CD4-positive, alpha-beta T cell treated with Interleukin-17A for 1 hour (primary cell): ENCODE data around the gene PFKM.

Experiments used
- DNase-seq: peaks from one replicate; pipeline ENCODE4 v3.0.0-alpha.2; 2020

Gene PFKM

GRCh38 chr12:48157889-48158370, 38.8 kb downstream of the PFKM start:
- no peak for DNase-seq

DNA sequence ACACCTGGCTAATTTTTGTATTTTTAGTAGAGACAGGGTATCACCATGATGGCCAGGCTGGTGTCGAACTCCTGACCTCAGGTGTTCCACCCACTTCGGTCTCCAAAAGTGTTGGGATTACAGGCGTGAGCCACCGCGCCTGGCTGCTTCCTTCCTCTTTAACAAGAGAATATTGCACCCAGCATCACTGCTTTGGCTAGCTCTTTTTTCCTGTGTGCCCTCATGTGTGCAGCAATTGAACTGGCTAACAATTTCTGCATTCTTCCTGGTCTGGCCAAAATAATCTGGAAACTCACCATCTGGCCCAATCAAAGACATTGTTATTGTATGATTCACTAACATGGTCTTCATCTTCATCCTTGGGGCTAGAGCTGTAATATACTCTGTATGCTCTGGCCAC, 40.9 kb downstream of the PFKM start:
- no peak for DNase-seq

- DNase-seq: no peak
Measured at GRCh38 chr12:48160807-48161206, 41.6 kb downstream of the PFKM start.

DNA sequence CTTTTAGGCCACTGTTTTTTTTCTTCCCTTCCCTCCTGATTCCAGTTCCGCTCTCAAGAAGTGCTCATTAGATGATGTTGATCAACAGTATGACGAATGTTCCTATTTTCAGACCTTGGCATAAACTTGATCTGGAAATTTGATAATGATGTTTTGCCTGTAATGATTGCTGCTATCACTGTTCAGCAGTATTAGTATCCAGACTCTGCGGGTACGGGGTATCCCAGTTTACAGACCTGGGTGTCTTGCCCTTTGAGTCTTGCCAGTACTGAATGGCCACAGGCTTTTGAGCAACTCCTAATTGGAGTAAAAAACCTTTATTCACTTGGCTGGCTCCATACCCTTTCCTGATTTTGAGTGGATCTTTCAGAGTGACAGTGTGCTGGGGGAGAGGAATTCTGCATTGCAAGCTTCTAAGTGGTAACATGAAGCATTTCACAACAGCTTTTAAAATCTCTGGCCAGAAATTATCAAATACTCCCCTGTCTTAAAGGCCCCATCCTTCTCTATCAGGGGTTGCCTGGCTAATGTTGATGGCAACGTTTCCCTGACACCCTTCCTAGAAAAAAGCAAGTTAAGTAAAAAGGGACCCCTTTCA, 44.1 kb downstream of the PFKM start:
- DNase-seq: no peak

DNA sequence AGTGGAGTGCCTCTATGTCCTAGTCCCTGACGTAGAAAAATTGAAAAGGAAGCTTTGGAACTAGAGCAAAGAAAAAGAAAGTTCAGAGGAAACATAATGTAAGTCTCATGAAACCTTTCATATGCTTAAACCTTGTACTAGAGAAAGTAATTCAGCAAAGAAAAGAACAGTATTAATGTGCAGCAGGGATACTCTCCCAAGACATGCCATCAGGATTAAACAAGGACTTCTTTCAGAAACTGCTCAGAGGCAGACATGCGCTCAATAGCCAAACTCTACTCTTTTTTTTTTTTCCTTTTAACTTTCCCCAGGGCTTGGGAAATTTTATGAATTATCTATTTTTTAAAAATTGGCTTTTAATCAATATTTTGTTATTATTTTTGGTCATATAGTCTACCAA, 45.3 kb downstream of the PFKM start:
- no peak for DNase-seq

DNA sequence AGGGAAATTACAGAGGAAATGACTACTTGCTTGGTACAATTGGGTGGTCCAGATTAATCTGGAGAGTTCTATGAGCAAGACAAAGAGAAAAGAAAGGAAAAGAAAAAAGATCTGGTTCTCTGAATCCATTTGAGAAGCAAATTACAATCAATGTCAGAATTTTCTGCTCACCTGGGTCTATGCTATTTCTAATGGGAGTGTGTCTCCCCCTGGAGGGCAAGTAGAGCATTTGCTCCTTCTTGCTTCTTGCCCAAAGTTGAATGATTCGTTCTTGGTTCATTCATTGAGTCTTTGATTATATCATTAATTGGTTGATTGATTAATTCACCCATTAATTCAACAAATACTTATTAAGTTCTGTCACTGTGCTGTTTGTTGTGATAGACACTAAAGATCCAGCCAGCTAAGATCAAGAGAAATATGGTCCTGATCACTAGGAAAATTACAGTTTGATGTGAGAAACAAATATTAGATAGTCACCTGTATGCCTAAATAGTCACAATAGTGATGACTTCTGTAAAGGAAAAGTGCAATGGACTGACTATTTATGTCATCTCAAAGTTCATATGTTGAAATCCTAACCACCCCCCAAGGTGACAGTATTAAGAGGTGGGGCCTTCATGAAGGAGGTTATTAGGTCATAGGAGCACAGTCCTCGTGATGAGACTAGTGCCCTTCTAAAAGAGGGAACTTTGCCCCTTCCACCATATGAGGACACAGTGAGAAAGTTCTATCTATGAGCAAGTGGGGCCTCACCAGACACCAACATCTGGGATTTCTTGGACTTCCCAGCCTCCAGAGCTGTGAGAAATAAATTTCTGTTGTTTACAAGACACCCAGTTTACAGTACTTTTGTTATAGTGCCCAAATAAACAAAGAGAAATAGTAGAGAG, 46.2 kb downstream of the PFKM start:
- peak; percentile 78 for DNase-seq

DNA sequence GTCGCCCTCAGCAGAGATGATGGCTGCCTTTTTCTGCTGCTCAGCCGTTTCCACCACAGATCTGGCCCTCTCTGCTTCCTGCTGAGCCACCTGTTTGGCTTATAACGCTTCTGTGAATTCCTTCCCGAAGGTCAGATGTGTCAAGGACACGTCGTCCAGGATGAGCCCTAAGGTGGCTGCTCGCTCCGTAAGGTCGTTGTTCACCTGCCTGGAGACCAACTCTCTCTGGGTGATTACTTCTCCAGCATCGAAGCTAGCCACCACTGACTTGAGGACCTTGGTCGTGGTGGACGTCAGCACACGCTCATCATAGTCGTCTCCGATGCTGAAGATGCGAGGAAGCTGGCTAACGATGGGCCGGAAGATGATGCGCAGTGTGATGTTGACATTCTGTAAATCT, 49.8 kb downstream of the PFKM start:
- DNase-seq: no peak

DNA sequence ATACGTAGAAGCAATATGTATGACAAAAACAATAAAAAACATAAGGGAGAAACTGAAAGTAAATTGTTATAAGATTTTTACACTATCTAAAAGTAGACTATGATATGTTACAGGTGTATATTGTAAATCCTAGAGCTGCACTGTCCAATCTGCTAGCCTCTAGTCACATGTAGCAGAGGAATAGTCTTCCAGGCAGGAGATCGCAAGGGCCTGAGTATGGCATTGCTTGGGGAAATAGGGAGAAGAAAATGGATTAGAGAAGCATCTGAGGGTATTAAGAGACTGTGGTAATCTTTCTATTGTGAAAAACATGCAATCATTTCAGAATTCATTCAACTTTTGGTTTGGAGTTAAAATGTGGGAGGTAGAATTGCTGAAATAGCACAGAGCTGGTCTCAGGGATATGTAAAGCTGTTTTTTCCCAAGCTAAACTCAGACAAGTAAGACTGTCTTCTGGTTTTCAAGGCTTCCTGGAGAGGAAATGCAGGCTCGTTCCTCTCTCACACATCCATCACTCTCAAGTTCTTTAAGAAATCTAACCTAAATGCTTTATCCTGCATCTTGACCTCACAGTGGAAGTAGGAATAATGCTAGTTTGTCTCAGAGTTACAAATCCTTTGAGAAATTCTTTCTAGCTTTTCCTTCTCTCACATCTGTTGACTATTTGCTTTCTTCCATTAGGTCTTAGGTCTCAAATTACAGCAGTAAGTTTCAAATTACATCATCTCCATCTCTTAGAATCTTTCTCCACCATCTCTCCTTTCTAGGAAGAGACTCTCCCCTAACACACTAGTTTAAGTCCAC, 56.7 kb downstream of the PFKM start:
- no peak for DNase-seq

- no peak for DNase-seq
Measured at GRCh38 chr12:48176417-48176751, 57.2 kb downstream of the PFKM start.

DNA sequence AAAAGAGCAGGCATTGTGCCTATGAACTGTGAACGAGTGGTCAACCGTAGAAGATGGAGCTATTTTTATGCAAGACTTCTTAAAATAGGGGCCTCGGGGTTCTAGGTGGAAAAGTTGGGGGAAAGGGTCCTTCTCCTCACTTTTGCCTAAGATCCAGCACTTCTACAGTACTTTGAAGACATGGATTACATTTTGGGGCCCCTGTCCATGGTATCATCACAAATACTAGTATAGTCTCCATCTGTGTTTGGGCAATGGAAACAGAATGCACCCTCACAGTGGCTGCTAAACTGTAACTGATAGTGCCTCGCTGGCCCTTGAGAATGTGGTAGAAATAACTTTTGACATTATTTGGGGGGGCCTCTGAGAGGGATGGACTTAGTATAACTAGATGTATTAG, 58.8 kb downstream of the PFKM start:
- DNase-seq: no peak

- DNase-seq: no peak
Measured at GRCh38 chr12:48179466-48179865, 60.3 kb downstream of the PFKM start.

DNA sequence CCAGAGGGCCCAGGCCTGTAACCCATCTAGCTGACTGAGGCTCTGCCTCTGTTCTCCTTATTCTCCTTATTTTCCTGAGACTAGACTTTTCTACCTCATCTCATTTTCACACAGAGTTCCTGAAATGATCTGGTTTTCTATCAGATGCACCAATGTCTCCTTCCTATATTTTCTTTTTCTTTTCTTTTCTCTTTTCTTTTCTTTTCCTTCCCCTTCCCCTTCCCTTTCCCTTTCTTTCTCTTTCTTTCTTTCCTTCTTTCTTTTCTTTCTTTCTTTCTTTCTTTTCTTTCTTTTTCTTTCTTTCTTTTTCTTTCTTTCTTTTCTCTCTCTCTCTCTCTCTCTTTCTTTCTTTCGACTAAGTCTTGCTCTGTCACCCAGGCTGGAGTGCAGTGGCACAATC, 61.3 kb downstream of the PFKM start:
- no peak for DNase-seq

DNA sequence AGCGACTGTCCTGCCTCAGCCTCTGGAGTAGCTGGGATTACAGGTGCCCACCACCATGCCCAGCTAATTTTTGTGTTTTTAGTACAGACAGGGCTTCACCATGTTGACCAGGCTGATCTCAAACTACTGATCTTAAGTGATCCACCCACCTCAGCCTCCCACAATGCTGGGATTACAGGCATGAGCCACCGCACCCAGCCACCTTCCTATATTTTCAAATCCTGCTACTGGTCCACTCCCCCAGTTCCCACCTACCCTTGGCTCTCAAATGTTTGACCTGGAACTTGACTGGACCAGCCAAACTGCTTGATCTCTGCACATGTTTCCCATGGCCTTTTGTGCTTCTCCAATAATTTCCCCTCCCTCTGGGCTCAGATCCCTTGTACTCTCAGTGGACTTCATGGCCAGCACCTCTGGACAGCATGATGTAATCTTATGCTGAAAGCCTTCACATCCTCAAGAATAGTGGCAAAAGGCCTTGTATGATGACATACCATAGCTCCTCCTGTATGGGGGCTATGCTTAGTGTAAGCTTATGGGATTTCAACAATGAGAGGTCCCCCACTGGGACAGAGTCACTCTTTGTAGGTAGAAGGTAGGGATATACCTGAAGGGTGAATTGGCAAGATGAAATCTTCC, 61.8 kb downstream of the PFKM start:
- no peak for DNase-seq

- DNase-seq: peak; percentile 5
Measured at GRCh38 chr12:48182631-48183030, 63.5 kb downstream of the PFKM start.

- peak; percentile 89 for DNase-seq
Measured at GRCh38 chr12:48183091-48183875, 64.1 kb downstream of the PFKM start, which contains the start of gene CCDC184. Gene CCDC184 (plus strand): TSS chr12:48183644. CDS start chr12:48184123, 479 bp downstream.

GRCh38 chr12:48183876-48184548, 64.8 kb downstream of the PFKM start:
- peak; percentile 25 for DNase-seq

DNA sequence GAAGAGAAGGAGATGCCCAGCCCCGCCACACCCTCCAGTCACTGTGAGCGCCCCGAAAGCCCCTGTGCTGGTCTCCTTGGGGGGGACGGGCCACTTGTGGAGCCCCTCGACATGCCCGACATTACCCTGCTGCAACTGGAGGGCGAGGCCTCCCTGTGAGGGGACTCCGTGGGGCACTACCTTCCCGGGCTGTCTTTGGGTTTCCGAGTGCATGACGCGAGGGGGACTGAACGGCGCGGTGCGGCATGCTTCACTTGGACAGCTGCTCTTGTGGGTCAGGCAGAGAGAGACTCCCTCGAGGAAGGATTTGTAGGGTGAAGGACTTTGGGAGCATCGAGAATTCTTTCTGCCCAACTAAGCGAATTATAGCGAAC, 65.4 kb downstream of the PFKM start:
- DNase-seq: no peak

GRCh38 chr12:48185181-48185919, 66.2 kb downstream of the PFKM start:
- DNase-seq: no peak

DNA sequence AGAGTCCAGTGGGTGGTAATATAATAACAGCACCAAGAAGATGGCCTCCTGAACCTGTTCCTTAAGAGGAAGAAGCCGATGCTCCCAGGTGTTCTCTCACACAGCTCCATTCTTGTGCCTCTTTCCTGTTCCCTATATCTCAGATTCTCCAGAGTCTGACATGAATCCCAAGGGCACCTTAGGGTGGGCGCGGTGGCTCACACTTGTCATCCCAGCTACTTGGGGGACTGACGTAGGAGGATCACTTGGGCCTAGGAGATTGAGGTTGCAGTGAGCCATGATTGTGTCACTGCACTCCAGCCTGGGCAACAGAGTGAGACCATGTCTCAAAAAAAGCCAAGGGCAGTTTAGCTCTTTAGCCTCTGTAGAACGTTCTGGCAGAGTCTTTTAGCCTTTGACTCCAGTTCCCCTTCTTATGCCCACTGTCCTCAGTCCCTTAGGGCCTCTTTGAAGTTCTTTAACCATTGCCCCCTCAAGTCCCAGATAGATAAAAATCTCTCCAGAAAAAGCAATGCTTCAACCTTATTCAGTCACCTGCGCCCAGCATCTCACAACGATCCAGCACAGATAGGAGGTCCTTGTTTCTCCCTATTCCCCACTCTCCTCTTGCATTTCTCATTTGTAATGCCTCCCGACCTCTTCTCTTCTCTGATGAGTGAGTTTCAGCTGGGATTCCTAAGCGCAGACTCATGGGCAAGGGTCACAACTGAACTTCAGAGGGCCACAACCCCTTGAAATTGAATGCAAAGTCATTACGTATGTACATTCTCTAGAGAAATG, 68.9 kb downstream of the PFKM start:
- DNase-seq: no peak
